ENCODE results near the gene CNPY4.
"Not testable (repeated sequence)": the region's sequence is repeated elsewhere in the genome, so short reads cannot be mapped to it uniquely, and the experiment has no call there.

CNPY4 gene

DNA sequence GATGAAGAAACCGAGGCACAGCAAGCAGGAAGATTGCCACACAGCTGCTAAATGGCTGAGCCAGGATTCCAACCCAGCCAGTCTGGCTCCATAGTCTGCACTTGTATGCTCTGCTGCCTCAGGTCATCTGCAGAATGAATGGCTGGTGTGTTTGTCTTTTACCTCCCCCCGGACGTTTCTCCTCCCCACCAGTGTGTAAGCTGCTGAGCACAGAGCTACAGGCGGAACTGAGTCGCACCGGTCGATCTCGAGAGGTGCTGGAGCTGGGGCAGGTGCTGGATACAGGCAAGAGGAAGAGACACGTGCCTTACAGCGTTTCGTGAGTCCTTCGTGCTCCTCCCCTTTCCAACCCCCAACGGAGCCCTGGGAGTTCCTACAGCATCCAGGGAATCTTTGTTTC is 2.6 kb downstream of the CNPY4 start:
- peak; percentile 92 for DNase-seq

DNA sequence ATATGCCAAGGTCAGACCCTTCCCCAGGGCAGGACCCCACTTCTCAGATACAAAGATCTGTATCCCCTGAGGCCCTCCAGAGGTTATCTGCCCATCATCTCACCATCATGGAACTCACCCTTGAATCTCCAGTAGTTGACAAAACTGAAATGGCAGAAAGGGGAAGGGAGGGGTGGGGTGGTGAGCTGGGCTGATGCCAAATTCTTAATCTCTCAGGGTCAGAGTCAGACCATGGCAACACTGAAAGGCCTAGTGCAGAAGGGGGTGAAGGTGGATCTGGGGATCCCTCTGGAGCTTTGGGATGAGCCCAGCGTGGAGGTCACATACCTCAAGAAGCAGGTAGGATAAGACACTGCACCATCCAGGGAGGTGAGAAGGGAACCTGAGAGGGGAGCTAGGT is 3.1 kb downstream of the CNPY4 start:
- DNase-seq = no peak

DNA sequence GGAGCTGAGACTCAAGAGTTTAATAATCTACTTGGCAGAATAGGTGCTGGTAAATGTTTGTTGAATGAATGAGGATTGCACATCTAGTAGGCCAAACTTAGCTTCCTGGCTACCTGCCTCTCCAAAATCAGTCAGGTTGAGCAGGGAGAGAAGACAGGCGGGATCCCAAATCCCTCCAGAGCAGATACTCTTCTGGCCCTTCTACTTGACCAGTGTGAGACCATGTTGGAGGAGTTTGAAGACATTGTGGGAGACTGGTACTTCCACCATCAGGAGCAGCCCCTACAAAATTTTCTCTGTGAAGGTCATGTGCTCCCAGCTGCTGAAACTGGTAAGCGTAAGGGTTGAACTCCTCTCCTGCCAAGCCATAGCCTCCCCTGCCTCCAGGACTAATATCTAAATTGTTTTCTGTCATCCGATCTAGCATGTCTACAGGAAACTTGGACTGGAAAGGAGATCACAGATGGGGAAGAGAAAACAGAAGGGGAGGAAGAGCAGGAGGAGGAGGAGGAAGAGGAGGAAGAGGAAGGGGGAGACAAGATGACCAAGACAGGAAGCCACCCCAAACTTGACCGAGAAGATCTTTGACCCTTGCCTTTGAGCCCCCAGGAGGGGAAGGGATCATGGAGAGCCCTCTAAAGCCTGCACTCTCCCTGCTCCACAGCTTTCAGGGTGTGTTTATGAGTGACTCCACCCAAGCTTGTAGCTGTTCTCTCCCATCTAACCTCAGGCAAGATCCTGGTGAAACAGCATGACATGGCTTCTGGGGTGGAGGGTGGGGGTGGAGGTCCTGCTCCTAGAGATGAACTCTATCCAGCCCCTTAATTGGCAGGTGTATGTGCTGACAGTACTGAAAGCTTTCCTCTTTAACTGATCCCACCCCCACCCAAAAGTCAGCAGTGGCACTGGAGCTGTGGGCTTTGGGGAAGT is 5.1 kb downstream of the CNPY4 start:
- no peak for DNase-seq

DNA sequence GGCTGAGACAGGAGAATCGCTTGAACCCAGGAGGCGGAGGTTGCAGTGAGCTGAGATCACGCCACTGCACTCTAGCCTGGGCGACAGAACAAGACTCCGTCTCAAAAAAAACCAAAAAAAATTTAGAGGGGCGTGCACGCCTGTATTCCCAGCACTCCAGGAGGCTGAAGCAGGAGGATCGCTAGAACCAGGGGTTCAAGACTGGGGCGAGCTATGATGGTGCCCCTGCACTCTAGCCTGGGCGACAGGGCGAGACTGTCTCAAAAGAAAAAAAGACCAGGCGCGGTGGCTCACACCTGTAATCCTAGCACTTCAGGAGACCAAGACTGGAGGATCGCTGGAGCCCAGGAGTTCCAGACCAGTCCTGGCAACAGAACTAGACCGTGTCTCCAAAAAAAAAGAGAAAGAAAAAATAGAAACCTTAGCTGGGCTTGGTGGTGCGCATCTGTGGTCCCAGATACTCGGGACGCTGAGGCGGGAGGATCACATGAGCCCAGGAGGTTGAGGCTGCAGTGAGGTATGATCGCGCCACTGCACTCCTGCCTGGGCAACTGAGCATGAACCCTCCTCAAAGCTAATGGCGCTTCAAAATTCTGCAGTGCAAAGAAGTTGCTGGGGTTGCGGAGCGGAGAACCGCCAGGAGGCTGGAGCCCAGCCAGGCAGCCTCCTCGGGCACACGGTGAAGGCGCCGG is 7.0 kb downstream of the CNPY4 start:
- peak; percentile 77 for DNase-seq

DNA sequence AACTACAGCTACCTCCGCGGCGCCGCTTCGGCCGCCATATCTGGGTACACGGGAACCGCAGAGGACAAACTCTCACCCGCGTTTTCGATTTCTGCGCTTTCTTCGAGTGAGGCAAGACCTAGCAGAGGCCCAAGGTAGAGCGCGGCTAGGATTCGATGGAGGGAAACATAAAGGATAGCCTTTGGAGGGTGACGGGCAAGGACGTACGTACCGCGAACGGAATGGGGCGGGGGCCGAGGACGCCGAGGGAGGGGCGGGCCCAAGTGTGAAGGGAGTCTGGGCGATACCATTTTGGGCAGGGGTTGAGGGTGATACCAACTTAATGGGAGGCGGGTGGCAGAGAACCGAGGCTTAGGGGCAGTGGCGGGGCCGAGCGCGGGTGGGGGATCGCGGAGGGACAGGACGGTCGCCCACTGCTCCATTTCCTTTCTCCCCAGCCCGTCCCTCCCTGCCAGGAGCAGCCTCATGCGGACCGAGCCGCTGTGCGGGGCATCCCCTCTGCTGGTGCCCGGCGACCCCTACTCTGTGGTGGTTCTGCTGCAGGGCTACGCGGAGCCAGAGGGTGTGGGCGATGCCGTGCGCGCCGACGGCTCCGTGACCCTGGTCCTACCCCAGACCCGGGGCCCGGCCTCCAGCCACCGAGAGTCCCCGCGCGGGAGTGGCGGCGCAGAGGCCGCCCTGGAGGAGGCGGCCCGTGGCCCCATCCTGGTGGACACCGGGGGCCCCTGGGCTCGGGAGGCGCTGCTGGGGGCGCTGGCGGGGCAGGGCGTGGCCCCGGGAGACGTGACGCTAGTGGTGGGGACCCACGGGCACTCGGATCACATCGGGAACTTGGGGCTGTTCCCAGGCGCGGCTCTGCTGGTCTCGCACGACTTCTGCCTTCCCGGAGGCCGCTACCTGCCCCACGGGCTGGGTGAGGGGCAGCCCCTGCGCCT is 7.8 kb downstream of the CNPY4 start, which contains the start of gene MBLAC1:
TSS of gene MBLAC1 (plus strand) at position 37 of the 935 bp plus-strand sequence. CDS start at position 466, 429 bp downstream.
- peak; percentile 94 for DNase-seq

DNA sequence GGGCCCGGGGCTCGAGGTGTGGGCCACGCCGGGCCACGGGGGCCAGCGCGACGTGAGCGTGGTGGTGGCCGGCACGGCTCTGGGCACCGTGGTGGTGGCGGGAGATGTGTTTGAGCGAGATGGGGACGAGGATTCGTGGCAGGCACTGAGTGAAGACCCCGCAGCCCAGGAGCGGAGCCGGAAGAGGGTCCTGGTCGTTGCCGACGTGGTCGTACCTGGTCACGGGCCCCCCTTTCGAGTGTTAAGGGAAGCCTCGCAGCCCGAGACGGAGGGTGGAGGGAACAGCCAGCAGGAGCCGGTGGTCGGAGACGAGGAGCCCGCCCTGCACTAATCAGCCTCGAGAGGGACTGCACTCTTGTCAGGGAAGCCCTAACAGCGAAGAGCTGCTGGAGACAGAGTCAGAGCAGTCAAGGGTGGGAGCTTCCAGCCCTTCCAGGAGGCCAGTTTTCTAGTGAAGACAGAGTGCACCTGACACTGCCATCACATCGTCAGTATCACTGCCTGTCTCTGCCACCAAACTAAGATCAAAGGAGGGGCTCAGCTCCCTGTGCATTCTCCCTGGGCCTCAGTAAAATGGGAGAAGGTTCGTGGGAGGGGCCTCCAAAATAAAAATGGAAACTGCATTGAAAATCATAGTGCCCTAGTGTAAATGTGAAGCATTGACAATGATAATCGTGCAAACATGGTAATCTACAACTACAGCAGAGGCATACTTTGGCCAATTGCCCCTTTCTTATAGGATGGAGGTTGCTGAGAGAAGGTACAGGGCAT is 8.6 kb downstream of the CNPY4 start:
- no peak for DNase-seq

DNA sequence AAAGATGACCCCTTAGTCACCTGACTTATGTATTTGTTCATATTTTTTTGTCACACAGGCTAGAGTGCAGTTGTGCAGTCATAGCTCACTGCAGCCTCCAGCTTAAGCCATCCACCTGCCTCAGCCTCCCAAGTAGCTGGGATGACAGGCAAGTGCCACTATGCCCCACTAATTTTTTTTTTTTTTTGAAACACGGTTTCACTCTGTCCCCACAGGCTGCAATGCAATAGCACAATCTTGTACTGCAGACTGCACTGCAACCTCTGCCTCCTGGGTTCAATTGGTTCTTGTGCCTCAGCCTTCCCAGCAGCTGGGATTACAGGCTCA is 9.2 kb downstream of the CNPY4 start:
- no peak for DNase-seq

DNA sequence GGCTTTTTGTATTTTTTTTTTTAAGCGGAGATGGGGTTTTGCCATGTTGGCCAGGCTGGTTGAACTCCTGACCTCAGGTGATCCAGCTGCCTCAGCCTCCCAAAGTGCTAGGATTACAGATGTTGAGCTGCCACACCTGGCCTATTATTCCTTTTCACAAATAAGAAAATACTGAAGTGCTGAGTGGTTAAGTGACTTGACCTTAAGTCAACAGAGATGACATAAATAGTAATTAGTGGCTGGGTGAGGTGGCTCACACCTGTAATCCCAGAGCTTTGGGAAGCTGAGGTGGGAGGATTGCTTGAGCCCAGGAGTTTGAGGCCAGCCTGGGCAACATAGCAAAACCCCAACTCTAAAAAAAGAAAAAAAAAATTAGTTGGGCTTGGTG is 10.8 kb downstream of the CNPY4 start:
- not testable (repeated sequence) for DNase-seq

DNA sequence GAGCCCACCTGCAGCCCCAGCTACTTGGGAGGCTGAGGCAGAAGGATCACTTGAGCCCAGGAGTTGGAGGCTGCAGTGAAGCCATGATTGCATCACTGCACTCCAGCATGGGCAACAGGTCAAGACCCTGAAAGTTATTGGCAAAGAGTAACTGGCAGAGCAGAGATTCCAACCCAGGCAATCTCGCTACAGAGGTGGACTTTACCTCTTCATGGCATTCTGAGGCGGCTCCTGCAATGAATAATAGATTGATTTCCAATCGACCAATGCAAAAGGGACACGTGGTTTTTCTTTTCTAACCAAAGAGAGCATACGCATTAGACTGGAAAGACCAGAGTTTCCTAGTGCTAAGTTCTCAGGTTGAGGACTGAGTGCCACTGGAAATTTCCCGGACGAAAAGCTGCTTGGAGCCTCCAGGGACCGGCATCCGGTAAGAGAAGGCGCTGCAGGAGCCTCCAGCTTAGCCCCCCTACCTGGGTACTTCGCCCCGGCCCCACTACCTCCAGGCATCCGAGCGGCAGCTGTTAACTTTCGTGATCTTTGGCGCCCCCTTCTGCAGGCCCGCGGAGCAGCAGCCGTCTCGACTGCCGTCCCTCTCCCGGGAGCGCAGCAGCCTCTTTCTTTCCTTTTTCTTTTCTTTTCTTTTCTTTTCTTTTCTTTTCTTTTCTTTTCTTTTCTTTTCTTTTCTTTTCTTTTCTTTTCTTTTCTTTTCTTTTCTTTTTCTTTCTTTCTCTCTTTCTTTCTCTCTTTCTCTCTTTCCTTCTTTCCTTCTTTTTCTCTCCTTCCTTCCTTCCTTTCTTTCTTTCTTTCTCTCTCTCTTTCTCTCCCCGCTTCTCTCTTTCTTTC is 11.4 kb downstream of the CNPY4 start:
- peak; percentile 80 for DNase-seq

DNA sequence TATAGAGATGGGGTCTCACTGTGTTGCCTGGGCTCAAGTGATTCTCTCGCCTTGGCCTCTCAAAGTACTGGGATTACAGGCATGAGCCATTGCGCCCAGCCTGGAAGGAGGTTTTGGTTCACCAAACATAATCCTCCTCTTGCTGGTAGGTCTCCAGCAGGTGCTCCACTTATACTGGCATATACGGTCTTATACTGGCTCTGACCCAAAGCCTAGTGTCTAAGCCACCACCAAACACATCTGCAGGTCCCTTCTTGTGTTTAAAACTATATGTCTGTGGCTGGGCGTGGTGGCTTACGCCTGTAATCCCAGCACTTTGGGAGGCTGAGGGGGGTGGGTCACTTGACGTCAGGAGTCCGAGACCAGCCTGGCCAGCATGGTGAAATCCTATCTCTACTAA is 12.7 kb downstream of the CNPY4 start:
- peak; percentile 10 for DNase-seq

DNA sequence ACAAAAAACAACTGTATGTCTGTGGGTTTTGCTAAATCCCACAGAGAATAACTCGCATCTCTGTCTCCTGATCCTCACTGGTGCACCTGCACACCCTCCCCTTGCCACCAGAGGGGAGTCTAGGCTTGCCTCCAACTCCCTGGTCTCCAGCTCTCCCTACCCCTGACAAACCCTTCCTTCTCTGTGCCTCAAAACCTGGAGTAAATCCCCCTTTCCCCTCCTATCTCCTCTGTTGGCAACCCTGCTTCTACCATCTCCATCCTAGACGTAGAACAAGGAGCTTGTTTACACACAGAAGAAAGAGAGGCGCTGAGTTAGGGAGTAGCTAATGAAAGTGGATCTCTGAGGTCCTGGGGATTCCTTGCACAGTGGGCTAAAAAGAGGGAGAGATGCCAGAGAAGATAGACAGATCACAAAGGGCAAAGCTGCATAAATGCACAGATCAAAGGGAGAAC is 13.3 kb downstream of the CNPY4 start:
- peak; percentile 62 for DNase-seq

DNA sequence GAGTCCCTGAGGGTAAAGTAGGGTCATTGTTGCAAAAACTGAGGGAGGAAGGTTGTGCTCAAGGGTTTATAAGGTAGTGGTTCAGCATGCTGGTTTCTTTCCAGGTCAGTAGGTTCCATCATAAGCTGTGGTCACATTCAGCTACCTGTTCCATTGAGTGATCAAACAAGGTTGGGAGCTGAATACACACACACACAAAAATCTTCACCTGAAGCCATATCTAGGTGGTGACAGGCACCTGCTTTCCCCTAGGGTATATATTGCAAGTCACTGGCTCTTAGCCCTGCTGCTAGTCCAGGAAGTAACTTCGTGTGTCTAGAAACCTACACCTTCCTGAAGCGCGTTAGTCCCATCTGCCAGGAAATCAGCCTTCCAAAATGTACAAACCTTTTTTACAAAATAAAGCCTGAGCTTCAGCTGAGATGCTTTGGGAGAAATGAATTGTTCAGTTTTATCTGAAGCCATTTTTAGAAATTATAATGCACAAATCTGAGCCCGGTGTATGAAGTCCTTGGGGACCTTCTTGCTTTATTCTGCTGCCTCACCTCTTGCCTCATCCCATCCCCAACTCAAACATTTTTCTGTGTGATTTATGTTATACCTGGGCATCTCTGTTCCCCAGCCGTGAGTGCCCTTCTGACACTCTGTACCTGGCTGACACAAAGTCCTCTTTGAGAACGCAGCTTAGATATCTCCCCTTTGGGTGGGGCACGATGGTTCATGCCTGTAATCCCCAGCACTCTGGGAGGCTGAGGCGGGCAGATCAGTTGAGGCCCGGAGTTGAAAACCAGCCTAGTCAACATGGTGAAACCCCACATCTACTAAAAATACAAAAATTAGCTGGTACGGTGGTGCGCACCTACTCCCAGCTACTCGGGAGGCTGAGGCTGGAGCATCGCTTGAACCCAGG is 18.7 kb downstream of the CNPY4 start:
- no peak for DNase-seq

DNA sequence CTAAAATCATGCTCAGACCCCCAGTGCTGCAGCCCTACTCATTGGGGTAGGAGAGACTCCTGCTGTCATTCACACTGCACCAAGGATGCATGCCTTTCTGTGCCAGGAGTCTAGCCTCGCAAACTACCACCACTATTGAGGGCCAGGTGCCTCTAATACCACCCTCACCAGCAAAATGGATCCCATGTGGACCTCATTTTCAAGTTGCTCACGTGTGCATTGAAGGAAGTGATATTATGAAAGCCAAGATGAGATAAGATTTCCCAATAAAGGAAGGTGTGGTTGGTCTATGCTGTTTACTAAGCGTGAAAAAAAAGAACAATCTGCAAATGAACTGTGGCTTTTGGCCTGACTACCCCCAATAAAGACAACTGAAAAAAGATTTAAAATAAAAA is 22.1 kb downstream of the CNPY4 start:
- no peak for DNase-seq

DNA sequence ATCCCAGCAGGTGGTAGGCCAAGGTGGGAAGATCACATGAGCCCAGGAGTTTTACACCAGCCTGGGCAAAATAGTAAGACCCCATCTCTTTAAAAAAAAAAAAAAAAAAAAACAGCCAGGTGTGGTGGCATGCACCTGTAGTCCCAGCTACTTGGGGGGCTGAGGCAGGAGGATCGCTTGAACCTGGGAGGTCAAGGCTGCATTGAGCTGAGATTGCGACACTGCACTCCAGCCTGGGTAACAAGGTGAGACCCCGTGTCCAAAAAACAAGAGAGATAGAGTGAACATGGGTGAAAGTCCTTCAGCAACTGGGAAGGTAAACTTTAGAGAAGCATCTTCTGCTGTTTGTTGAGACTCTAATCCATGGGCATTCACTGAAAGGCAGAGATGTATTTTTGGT is 23.0 kb downstream of the CNPY4 start:
- no peak for DNase-seq

DNA sequence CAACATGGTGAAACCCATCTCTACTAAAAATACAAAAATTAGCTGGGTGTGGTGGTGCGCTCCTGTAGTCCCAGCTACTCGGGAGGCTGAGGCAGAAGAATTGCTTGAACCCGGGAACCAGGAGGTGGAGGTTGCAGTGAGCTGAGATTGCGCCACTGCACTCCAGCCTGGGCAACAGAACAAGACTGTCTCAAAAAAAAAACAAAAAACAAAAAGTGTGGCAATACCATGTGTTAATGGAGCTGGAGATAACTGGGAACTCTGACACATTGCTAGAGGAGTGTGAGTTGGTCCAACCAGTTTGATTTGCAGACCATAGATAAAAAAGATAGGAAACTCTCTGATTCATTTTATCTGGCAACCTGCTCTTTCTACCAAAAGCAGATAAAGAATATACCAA is 26.9 kb downstream of the CNPY4 start:
- not testable (repeated sequence) for DNase-seq

DNA sequence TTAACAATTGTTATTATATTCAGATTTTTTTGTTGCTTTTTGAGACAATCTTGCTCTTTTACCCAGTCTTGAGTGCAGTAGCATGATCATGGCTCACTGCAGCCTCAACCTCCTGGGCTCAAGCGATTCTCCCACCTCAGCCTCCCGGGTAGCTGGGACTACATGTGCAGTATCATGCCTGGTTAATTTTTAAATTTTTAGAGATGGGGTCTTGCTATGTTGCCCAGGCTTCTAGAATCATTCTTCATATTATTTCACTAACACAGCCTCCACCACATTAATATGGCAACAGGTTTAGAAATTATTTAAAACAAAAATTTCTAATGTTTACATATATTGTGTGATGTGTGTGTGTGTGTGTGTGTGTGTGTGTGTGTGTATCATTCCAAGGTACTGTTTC is 27.8 kb downstream of the CNPY4 start:
- no peak for DNase-seq

DNA sequence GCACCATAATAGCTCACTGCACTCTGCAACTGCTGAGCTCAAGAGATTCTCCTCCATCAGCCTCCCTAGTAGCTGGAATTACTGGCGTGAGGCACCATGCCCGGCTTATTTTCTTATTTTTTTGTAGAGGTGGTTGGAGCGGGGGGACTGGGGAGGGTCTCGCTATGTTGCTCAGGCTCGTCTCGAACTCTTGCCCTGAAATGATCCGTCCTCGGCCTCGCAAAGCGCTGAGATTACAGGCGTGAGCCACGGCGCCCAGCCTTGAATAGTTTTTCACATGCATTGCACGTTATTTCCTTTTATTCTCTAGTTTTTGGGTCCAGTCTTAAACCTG is 28.8 kb downstream of the CNPY4 start:
- no peak for DNase-seq

DNA sequence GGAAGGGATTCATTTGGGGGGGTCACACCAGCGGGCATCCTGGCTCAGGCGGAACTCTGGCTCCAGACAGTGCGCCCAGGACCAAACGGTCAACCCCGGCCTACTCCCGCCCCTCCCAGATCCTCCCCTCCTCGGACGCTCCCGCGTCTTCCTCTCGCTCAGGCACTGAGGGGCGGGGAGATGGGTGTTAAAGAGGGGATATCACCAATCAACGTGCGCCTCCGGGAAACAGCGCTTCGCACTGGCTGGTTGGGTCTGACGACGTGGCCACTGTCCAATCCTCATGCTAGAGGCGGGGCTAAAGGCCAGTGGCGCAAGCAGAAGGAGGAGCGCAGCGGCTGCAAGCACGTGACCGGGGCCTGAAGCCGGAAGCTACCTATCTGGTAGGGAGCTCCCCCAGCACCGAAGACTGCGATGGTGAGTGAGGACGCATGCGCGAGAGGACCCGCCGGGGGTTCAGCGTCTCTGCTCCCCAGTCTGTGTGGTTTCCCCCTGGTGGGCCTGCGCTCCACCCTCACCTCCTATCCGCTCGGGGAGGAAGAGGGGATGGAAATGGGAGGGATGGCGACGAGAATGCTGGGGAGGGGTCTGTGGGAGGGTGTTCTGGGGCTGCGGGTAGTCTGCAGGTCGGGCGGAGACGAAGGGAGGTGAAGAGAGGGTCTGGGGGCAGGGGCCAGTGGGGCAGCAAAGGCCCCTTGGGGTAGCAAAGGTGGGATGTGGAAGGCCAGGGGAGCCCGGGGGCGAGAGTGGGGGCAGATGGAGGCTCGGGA is 29.3 kb downstream of the CNPY4 start, which contains the start of gene LAMTOR4:
TSS of gene LAMTOR4 (plus strand) at position 360 of the 770 bp plus-strand sequence. CDS start at position 415, 55 bp downstream.
- DNase-seq = peak; percentile 99

DNA sequence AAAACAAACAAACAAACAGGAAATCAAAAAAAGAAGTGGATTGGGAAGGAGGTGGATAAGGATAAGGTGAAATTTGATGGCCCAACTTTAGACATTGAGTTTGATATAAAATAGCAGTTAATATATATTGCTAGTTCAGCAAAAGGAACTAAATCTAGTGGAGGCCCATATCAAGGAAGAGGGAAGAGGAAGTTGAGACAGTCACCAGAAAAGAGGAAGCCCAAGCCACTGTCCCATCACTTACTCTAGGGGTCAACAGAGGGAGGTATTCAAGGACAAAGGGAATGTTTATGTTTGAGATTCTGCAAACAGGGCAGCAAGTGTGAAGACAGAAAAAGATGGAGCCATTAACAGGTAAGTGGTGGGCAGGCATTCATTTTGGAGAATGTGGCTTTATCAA is 33.0 kb downstream of the CNPY4 start:
- DNase-seq = no peak

Measured in NCI-H1092 treated with DMSO at 0.1 percent for 48 hours (cell line).